Activated T-helper 2 cell treated with anti-CD3 and anti-CD28 coated beads, Interferon-gamma antibody, Interleukin-2, Interleukin-4, amounts not matched to agents 10 μg/mL and 5 μg/mL and 100 μg/mL, durations not matched to agents 14 hours and 24 hours and 36 hours (primary cell): Measurements from ENCODE around the gene EBF4. TPM values are rescaled to one million over a fixed set of nuclear protein-coding genes. Genes with fewer than 3 reads are reported as not detected.

Experiments
- DNase-seq: peaks from one replicate; pipeline ENCODE4 v3.0.0; 2021; ENCODE audit warnings: low spot score
- H3K27ac Mint-ChIP-seq: one replicate; pipeline ENCODE4 v1.8.0; 2021; ENCODE audit warnings: mixed read lengths
- H3K27me3 Mint-ChIP-seq: one replicate; pipeline ENCODE4 v1.8.0; 2021; ENCODE audit warnings: low read depth, mixed read lengths
- H3K36me3 Mint-ChIP-seq: one replicate; pipeline ENCODE4 v1.8.0; 2021; ENCODE audit warnings: low read depth, mixed read lengths
- H3K4me1 Mint-ChIP-seq: one replicate; pipeline ENCODE4 v1.8.0; 2021; ENCODE audit warnings: low read depth, mixed read lengths
- H3K4me3 Mint-ChIP-seq: one replicate; pipeline ENCODE4 v1.8.0; 2021; ENCODE audit warnings: low read depth, mild to moderate bottlenecking, moderate library complexity, mixed read lengths
- H3K9me3 Mint-ChIP-seq: one replicate; pipeline ENCODE4 v1.8.0; 2021; ENCODE audit warnings: mixed read lengths
- intact Hi-C: fragments of 100-400 bp; cut with micrococcal nuclease; formaldehyde crosslinking; loops from one replicate; pipeline ENCODE4 v1.15.1; 2023
- total RNA-seq: library from RNA; stranded (reverse); gene quantifications from 2 replicates; pipeline ENCODE4 v1.2.3, GENCODE V29; 2022

EBF4 gene
- total RNA-seq, 1 donor from 2014 or later, result 6.0 TPM

DNA sequence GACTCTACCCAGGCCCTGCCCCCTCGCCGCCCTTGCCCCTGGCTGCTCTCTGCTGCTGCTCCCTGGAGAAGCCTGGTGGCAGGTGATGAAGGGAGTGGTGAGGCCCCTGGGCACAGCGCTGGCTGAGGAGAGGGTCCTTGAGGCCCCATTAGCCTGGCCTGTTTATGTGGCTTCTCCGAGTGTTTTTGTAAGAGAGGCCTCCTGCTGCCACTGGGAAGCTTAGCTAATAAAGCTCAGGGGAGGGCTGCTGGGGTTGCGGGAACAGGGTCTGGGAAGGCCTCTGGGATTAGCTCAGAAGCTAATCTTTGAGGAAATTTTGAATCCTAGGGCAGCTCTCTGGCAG, 15.5 kb downstream of the EBF4 start:
- Mint-ChIP-seq H3K9me3 (no peaks in the 10 kb centered on the region), H3K4me3 (no peak overlapping the region), H3K27ac (no peak overlapping the region), H3K36me3 (no peaks in the 10 kb centered on the region), H3K4me1 (peaks cover 5% of the 10 kb centered on the region), H3K27me3 (no peaks in the 10 kb centered on the region)
- DNase-seq, result no peak
- intact Hi-C loops, result no loop called here

DNA sequence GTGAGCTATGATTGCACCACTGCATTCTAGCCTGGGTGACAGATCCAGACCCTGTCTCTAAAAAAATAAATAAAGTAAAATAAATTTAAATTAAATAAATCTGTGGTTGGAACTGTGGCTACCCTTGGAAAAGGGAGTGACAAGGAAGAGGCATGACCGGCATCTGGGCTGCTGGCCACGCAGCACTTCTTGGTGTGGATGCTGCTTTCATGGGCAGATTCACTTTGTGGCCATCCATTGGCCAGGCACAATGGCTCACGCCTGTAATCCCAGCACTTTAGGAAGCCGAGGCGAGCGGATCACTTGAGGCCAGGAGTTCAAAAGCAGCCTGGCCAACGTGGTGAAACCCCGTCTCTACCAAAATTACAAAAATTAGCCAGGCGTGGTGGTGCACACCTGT, 16.1 kb downstream of the EBF4 start:
- Mint-ChIP-seq H3K4me1 (peaks cover 5% of the 10 kb centered on the region), H3K27me3 (no peaks in the 10 kb centered on the region), H3K9me3 (no peaks in the 10 kb centered on the region), H3K36me3 (no peaks in the 10 kb centered on the region), H3K27ac (no peak overlapping the region), H3K4me3 (no peak overlapping the region)
- intact Hi-C loops, result no loop called here
- no peak for DNase-seq

DNA sequence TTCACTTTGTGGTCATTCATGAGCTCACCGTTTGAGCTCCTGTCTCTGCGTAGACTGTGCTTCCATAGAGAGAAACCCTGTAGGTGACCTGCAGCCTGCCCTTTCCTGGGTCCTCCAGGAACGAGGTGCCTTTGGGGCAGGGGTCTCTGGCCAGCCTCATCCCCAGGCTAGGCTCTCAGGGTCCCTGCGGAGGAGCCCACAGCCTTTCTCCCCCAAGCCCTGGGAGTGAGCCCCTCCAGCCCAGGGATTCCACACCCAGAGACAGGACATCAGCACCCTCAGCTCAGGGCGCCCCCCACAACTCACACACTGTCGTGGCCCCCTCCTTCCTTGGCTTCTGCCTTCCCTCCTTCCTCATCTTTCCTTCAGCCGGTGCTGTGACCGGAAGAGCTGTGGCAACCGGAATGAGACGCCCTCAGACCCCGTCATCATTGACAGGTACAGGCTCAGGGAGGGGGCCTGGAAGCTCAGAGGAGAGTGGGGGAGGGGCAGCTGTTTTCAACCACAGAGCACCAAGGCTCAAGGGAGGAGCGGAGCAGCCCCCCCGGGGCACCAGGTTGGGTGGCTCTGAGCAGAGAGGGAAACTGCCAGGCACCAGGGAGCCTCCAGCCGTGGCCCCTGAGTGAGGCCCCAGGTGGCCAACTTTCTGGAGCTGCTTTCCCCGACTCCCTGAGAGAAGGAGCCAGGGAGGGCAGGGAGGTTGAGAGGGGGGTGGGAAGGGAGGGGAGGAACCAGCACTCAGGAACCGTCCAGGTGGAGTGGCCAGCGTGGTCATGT, 16.8 kb downstream of the EBF4 start:
- DNase-seq, result no peak
- Mint-ChIP-seq H3K9me3 (no peaks in the 10 kb centered on the region), H3K4me3 (no peak overlapping the region), H3K27me3 (peaks cover 2% of the 10 kb centered on the region), H3K4me1 (peaks cover 5% of the 10 kb centered on the region), H3K36me3 (no peaks in the 10 kb centered on the region), H3K27ac (no peak overlapping the region)
- intact Hi-C loops, result no loop called here

DNA sequence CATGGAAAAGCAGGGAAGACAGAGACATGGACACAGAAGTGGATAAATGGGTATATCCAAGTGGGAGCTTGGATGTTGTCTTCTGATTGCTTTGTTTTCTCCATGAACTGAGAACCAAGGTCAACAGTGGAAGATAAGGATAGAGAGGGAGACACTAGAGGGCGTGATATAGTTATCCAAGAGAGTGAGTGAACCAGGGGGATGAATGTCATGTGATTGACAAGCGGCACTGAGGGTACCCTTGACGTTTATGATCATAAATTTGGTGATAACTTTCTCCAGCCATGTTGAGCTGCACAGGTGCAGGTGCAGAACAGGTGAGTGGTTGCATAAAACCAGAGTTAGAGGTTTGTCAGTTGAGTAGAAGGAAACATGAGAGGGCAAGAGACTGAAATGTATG, 20.7 kb downstream of the EBF4 start:
- no peak overlapping the region for H3K27ac Mint-ChIP-seq
- intact Hi-C loops, result loop anchor here (2.0 kb wide), 1 partner anchor 30 kb away; no protein-coding TSS in a partner anchor
- no peaks in the 10 kb centered on the region for H3K36me3 Mint-ChIP-seq
- H3K4me3 Mint-ChIP-seq, result no peak overlapping the region
- H3K27me3 Mint-ChIP-seq, result peaks cover 6% of the 10 kb centered on the region
- no peaks in the 10 kb centered on the region for H3K9me3 Mint-ChIP-seq
- no peak for DNase-seq
- H3K4me1 Mint-ChIP-seq, result no peaks in the 10 kb centered on the region

DNA sequence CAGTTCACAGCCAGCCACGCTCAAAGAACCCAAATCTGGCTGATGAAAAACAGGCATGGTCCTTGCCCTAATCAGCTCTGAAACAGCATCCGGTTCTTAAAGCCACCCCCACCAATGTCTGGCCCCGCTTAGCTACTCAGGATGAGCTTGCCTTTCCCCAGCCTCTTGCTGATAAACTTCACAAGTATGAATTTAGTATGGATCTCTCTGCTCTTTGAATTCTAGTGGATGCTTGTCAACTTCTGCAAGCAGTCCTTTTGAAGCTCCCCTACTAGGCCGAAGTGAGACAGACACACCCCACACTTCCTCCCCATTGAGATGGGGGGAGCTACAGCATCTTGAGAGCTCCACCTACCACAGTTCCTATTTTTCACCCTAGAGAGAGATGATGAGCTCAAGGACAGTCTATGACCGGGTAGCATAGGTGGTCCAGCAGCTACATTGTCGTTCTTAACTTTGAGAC, 36.7 kb downstream of the EBF4 start:
- Mint-ChIP-seq H3K4me3 (no peak overlapping the region), H3K27ac (no peak overlapping the region), H3K4me1 (peaks cover 7% of the 10 kb centered on the region), H3K27me3 (peaks cover 21% of the 10 kb centered on the region), H3K9me3 (peaks cover 19% of the 10 kb centered on the region), H3K36me3 (peaks cover 3% of the 10 kb centered on the region)
- DNase-seq, result no peak
- intact Hi-C loops, result no loop called here

DNA sequence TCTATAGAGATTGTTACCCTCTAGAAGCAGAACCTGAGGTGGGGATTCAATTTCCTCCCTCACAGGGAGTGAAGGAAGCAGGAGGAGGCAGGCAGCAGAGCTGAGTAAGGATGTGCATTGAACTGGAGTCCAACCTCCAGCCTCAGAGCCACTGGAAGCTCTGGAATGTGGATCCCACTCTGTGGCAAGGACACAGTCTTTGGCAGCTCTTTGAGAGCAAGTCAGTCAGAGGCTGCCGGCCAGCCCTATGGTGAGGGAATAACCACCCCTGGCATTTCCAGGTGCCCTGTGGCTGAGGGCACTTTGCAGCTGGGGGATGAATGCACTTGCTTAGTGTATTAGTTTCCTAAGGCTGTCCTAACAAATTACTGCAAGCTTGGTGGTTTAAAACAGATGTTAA, 37.2 kb downstream of the EBF4 start:
- peaks cover 19% of the 10 kb centered on the region for H3K27me3 Mint-ChIP-seq
- H3K36me3 Mint-ChIP-seq, result peaks cover 3% of the 10 kb centered on the region
- DNase-seq, result no peak
- intact Hi-C loops, result no loop called here
- H3K4me3 Mint-ChIP-seq, result no peak overlapping the region
- no peak overlapping the region for H3K27ac Mint-ChIP-seq
- peaks cover 19% of the 10 kb centered on the region for H3K9me3 Mint-ChIP-seq
- peaks cover 7% of the 10 kb centered on the region for H3K4me1 Mint-ChIP-seq

DNA sequence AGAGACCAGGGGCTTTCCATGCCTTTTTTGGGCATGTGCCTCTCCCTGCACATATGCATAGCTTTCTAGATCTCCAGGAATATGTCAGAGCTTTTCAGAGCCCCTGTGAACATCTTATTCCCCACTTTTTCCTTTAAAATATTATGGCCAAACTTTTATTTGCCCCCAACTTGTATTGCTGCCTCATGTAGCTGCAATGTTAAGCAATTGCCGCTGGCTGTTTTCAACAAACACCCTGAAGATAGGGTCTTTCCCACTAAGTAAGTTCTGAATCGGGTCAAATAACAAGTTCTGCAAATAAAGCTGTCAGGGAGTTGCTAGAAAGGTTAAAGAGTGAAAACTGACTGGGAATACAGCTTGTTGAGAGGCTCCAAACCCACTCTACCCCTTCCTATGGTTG, 42.3 kb downstream of the EBF4 start:
- H3K36me3 Mint-ChIP-seq, result peaks cover 3% of the 10 kb centered on the region
- no peak for DNase-seq
- H3K27me3 Mint-ChIP-seq, result peaks cover 7% of the 10 kb centered on the region
- intact Hi-C loops, result no loop called here
- H3K4me3 Mint-ChIP-seq, result no peak overlapping the region
- H3K27ac Mint-ChIP-seq, result no peak overlapping the region
- H3K9me3 Mint-ChIP-seq, result peaks cover 19% of the 10 kb centered on the region
- H3K4me1 Mint-ChIP-seq, result no peaks in the 10 kb centered on the region

DNA sequence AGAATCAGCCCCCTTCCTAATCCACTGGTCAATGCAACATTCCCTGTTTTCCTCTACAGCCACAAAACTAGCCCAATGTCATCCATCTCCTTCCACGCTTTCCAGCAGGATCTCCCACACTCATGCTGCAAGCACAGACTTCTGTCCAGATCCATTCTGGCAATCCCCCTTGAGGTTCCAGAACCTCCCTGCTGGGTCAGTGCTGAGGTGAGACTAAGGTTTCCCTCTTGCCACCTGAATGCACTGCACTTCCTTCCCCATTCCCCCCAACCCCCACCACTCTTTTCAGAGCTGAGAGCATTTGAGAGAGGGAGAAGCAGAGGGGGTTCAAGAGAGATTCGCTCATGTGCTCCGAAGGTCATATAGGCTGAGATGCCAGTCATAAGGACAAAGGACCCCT, 43.9 kb downstream of the EBF4 start:
- Mint-ChIP-seq H3K4me1 (peaks cover 10% of the 10 kb centered on the region), H3K9me3 (peaks cover 12% of the 10 kb centered on the region), H3K27ac (no peak overlapping the region), H3K4me3 (no peak overlapping the region), H3K27me3 (peaks cover 7% of the 10 kb centered on the region), H3K36me3 (no peaks in the 10 kb centered on the region)
- intact Hi-C loops, result no loop called here
- DNase-seq, result no peak

DNA sequence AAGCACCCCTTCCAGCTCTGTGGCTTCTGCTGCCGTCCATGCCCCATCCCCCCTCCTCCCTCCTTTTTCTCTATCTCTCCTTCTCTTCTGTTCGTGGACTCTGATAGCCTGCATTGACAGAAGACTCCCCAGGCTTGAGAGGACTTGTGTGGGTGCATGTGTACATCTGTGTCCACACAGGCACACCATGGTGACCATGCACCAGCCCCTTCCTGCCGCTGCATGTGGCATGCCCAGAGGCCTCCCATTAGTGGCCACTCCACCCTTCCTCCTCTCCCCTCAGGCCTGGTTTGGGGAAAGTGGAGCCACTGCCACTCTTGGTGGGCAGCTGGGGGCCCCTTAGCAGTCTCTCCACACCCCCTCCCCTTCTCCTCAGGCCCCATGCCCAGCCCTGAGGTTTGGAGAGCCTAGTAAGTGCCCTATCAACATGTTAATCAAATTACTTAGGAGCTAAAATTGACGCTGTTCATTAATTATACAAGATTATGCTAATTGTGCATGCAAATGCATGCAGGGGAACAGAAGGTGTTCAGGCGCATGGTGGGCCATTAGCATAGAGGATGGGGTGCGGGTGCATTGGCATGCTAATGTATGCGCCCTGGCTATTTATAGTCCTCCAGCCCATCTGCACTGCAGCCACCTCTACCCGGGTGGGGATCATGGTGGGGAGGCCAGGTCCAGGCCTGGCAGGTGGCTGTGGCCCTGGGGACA, 45.9 kb downstream of the EBF4 start:
- intact Hi-C loops, result no loop called here
- Mint-ChIP-seq H3K9me3 (peaks cover under 1% of the 10 kb centered on the region), H3K27ac (no peak overlapping the region), H3K4me1 (peaks cover 27% of the 10 kb centered on the region), H3K36me3 (no peaks in the 10 kb centered on the region), H3K4me3 (no peak overlapping the region), H3K27me3 (peaks cover 9% of the 10 kb centered on the region)
- no peak for DNase-seq

DNA sequence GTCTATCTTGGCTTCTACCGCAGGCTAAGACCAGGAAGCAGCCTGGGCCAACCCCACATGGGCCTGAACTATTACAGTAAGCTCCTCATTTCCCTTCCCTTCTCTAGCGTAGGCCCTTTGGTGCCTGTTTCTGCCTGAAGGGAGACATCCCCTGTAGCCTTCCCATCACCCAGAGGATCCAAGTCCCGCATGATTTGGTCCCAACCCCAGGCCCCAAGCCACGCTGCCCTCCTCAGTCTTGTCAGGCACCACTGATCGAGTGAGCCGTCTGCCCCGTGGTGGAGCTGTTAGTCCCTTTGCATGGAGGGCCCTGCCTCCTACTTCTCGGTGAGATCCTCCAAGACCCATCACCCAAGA, 46.4 kb downstream of the EBF4 start:
- Mint-ChIP-seq H3K27me3 (peaks cover 10% of the 10 kb centered on the region), H3K36me3 (no peaks in the 10 kb centered on the region), H3K27ac (no peak overlapping the region), H3K4me1 (peaks cover 27% of the 10 kb centered on the region), H3K4me3 (no peak overlapping the region), H3K9me3 (no peaks in the 10 kb centered on the region)
- intact Hi-C loops, result no loop called here
- DNase-seq, result no peak

DNA sequence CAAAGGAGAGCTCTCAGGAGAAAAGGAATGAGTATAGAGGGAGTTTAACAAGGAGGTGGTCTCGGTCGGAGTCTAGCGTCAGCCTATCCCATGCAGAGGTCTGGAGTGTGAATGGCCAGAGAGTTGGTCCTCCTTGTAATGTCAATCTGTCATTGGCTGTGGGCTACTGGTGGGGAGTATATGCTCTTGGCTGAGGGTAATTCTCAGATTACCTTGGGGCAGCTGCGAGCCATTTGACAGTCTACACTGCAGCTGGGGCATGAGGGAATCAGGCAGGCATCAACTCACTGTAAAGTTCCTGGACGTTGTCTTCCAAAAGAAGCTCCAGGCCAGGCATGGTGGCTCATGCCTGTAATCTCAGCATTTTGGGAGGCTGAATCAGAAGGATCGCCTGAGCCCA, 48.1 kb downstream of the EBF4 start:
- Mint-ChIP-seq H3K4me3 (no peak overlapping the region), H3K4me1 (peaks cover 27% of the 10 kb centered on the region), H3K27me3 (peaks cover 10% of the 10 kb centered on the region), H3K36me3 (no peaks in the 10 kb centered on the region), H3K27ac (no peak overlapping the region), H3K9me3 (no peaks in the 10 kb centered on the region)
- DNase-seq, result no peak
- intact Hi-C loops, result loop anchor here (1.0 to 5.0 kb wide), 2 partner anchors 52 to 272 kb away; no protein-coding TSS in a partner anchor

DNA sequence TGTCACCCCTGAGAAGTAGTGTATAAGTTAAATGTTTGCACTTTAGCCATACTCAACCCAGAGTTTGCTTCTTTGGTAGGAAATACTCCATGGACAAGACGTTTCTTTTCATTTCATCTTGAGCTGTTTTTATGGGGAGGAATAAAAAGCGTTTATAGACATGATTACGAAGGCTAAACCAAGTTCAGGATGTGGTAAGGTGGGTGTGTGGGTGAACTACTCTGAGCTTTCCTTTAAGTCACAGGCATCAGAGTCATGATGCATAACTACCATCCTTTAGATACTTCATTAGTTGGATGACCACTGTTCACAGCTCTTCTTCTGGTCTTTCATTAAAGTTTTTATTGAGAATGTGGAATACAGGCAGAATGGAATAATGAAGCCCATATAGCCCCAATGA, 48.9 kb downstream of the EBF4 start:
- peak overlapping the region; percentile 28 for H3K4me3 Mint-ChIP-seq
- H3K27me3 Mint-ChIP-seq, result peaks cover 14% of the 10 kb centered on the region
- no peaks in the 10 kb centered on the region for H3K36me3 Mint-ChIP-seq
- peaks cover 27% of the 10 kb centered on the region for H3K4me1 Mint-ChIP-seq
- DNase-seq, result no peak
- H3K9me3 Mint-ChIP-seq, result no peaks in the 10 kb centered on the region
- peak overlapping the region; percentile 73 for H3K27ac Mint-ChIP-seq
- intact Hi-C loops, result loop anchor here (1.0 to 5.0 kb wide), 2 partner anchors 53 to 271 kb away; no protein-coding TSS in a partner anchor

DNA sequence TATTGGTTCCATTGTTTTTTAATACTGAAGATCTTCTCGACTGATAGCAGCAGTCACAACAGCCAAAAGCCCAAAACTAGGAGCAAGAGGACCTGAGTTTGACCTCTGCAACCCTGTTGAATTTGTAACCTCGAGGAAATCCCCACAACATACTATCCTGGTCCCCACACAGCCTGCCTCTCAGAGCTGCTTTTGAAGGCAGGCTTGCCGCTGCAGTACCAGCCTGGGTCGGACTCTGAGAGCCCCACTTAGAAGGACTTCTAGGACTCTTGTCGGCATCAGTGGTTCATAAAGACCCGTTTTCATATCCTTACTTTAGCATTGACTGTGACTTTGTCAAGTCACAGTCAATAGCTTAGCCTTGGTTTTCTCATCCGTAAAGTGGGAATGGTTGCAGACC, 49.3 kb downstream of the EBF4 start:
- no peaks in the 10 kb centered on the region for H3K36me3 Mint-ChIP-seq
- DNase-seq, result no peak
- peaks cover 27% of the 10 kb centered on the region for H3K4me1 Mint-ChIP-seq
- intact Hi-C loops, result loop anchor here (1.0 to 5.0 kb wide), 3 partner anchors 29 to 270 kb away; no protein-coding TSS in a partner anchor
- peak overlapping the region; percentile 73 for H3K27ac Mint-ChIP-seq
- peak overlapping the region; percentile 28 for H3K4me3 Mint-ChIP-seq
- no peaks in the 10 kb centered on the region for H3K9me3 Mint-ChIP-seq
- peaks cover 11% of the 10 kb centered on the region for H3K27me3 Mint-ChIP-seq
